NCI-H2029 treated with DMSO at 0.1 percent for 48 hours (cell line): Measurements from ENCODE around the gene RPL22.

Experiments
- DNase-seq: peaks from one replicate; lab custom pipeline; 2025; lab: John Stamatoyannopoulos, UW

Gene RPL22

DNA sequence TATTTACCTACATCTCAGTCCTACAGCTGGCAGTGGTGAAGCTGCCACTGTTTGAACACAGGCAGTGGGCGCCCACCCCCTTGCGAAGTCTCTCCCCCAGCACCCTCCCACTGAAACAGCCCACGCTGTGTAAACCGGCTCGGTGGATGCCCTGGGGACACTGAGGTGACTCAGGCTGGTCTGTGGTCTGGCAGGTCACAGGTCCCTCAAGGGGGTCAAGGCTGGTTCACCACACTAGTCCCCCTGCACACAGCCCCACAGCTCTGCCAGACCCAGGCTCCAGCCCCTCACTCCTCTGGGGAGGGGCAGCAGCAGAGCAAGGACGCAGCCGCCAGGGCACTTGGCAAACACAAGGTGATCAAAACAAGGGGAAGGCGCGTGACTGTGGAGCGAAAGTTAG lies 26.8 kb downstream of the RPL22 start:
- no peak for DNase-seq

DNA sequence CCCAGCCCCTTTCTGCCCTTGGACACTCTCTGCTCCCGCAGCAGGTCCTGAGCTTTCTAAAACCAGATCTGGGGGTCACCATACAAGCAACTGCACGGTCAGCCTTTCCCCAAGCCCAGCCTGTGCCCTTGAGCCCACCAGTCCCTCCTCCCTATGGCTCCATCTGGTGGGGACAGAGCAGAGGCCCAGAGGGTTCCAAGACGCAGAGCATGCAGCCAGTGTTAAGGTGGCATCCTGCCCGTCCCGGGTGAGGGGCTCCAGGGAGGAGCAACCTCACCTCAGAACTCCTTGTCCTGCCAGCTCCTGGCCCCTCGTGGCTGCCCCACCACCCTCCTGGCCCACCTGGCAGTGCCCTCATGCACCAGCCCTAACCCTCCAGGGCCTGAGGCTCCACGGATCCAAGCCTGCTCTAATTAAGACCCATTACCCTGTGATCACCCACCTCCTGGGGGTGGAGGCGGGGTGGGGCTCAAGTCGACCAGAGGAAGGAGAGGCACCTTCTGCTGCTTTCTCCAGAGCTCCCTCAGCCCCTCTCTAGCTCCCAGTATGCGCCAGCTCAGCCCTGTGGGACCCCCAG lies 27.8 kb downstream of the RPL22 start:
- DNase-seq: no peak

DNA sequence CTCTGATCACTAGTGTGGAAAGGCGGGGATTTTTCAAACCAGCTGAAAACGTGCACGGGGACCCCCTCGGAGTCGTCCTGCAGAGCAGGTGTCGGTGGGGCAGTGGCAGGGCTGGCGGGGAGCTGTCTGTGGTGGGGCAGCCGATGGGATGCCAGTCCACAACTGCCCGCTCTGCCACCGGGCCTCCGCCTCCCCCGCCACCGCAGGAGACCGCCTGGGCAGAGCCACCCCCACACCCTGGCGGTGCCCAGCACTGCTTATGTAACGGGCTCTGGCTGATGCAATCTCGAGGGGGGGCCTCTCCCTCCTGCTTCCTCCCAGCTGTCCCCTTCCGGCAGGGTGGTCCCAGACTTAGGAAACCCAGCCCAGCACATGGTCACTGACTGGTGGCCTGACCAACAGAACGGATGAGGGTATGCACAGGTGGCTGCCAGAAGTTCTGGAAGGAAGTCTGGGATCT lies 28.6 kb downstream of the RPL22 start:
- no peak for DNase-seq

DNA sequence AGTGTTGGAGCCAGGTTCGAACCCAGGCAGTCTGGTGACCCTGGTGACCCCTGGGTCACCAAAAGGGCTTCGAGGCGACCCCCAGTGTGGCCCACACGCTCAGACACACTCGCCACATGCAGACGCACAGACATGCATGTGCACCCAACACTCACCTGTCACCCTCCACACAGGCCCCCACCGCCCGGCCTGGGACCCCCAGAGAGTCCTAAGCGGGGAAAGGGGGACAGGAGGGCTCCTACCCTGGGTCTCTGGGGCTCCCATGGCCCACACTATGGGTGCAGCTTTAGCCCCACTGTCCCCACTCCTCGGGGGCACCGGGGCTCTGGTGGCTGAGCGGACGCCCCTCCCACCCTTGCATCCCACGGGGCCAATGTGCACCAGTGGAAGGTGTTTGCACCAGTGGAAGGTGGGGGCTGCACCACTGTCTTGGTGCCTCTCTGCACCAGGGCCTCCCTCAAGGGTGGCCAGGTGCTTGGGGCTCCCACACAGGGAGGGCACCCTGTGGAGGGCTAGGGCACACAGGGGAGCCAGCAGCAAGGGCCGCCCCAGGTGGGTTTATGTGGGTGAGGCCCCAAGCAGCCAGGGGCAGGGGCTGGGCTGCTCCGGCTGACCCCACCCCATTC lies 29.2 kb downstream of the RPL22 start:
- no peak for DNase-seq

DNA sequence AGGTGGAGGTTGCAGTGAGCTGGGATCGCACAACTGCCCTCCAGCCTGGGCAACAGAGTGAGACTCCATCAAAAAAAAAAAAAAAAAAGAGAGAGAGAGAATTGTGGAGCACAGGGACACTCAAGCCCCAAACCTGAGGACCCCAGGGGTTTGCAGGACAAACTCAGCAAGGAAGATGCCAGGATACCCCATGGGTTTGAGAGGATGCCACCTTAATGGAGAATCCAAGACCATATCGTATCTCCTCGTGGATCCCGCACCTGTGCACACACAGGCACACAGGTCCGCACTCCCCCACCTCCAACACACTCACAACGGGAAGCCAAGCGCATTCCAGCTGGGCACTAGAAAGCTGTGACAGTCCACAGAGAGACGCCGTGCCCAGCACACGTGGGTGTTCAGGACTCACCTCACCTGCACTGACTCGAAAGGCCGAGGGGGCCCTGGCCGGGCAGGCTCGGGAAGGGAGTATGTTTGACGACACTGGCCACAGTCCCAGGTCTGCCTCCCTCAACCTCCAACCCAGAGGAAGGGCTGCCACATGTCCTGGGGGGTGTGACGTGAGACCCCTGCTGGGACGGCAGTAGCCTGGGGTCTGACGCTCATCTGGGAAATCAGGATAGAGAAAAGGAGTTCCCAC lies 30.3 kb downstream of the RPL22 start:
- no peak for DNase-seq

DNA sequence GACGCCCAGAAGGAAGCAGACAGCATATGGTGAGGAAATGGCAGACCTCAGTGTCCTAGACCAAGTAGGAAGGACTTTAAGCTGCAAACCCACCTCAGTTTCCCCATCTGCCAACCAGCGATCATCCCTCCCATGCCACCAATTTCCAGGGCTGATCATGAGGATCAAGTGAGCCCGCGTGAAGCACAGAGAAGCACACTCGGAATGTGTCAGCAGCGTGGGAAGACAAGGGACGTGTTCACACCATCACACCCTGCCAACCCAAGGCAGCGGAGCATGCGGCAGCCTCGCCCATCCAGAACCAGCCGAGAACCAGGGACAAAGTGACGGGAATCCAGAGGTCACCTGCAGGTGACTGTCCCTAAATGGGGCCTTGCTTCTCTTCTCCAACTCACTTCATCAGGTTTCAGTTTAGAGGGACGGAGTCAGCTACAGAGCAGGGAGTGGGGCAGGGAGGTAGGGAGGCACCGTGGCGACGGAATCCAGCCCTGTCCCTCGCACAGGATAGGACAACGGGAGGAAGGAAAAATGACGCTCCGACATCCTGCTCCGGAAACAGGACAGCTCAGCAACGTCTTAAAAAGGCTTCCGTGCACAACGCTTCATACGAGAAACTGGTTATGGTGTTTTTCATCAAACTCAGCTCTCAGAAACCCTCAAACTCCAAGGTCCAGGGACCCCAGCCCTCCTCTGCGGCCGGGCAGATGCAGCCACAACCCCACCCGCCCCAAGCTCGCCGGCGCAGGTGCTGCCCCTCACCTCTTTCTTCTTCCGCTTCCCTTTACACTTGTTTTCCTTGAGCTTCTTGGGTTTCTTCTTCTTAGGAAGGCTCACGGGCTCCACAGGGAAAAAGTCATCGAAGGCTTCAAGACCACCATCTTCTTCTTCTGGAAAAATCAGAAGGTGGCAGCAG lies 31.7 kb downstream of the RPL22 start:
- DNase-seq: no peak

DNA sequence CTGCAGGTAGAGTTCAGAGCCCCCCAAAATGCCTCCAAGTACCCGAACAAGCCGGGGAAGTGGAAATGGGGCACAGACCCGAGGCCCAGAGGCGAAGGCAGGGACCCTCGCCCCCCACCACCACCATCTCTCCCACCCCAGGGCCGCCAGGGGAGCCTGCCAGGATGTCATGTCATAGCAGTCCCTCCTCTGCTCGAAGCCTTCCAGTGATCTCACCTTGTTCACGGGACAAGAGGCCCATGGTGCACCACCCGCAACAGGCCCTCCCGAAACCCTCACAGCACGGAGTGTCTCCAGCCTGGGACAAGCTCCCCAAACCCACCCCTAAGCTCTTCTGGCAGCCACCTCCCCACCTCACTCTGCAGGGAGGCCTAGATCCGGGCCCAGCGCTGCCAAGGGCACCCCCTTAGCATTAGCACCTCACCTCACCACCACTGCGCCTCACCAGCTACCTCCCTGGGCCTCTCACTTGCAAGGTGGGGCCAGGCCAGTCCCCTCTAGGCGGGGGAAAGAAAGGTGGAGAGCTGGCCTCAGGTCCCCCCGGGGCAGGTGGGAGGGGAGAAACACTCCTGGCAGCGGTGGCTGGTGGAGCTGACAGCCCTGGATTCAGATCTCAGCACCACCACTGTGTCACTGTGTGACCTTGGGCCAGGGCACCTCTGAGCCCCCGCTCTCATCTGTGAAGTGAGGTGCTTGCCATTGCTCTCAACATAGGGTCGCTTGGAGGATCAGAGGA lies 32.6 kb downstream of the RPL22 start:
- DNase-seq: no peak

DNA sequence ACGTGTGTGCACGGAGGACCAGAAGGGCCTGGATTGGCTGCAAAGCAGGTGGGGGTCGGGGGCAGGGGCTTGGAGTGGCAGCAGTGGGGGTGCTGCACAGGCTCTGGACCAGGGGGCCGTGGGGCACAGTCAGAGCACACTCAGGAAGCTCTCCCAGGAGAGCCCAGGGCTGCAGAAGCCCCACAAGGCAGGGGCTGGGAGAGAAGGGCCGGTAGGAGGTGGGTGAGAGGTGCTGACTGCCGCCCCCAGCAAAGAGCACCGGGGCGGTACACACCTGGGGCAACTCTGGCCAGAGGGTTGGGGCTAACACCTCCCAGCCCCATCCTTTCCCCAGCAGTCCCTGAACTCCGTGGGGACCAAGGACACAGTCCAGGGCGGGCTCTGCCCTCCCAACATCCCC lies 33.2 kb downstream of the RPL22 start:
- no peak for DNase-seq

DNA sequence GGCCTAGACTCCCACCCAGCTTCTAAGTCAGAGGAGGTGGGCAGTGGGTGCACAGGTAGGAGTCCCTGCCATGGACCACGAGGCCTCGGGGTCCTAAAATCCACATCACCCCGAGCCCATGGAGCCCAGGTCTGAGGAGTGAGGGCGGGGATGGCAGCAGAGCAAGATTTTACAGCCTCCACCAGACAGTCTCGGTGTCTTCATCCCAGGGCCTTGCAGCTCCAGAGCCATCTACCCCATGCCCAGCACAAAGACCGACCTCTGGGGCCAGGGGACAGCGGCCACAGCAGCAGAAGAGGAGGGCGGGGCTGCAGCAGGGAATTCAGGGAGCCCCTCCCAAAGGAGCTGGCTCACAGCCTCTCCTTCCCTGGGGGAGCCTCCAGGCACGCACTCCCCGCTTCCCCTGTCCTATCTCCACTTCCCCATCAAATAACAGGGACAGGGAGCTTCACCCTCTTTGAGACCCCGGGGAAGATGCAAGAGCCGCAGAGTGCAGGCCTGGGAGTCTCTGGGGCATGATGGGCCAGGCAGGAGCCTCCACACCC lies 33.9 kb downstream of the RPL22 start:
- DNase-seq: no peak

DNA sequence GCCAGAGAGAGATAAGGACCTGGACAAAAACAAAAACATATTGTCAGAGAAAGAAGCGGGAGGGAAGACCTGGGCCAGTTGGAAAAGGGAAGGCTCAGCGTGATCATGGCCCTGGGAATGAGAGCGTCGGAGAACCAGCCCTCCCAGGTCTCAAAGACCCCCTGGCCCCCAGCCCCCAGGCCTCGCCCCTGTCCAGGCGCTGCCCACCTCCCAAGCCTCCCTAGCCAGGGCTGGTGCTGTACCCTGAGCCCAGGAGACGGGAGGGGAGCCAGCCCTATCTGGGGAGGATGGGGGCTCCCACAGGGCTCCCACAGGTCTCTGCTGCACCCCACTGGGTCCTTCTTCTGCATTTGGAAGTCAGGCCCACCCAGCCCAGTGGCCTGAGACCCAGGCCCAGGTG lies 34.4 kb downstream of the RPL22 start:
- DNase-seq: no peak

DNA sequence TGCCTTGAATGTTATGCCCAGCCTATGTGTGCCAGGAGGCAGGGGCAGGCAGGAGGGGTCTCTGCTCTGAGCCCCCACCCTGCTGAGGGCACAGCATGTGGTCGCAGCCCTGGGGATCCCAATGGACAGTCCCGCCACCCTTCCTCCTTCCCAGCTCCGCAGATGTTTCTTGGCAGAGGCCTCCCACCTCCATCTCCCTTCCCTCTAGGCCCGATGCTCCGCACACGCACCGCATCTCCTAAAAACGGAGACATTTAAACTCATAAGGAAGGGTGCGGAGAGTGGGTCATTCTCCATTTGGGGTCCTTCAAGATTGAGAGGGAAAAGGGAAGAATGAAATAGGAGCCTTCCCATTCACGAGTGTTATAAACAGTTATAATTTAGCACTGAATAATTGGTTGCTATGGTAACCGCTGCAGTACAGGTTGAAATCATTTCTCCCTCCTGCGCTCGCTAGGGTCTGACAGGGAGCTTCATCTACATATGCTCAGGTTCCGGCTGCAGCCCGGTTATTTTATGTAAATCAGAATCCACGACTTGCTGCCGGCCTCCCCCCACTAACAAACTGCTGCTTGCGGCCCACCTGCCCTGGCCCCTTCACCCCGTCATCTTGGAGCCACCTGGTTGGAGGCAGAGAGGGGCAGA lies 35.3 kb downstream of the RPL22 start:
- no peak for DNase-seq

DNA sequence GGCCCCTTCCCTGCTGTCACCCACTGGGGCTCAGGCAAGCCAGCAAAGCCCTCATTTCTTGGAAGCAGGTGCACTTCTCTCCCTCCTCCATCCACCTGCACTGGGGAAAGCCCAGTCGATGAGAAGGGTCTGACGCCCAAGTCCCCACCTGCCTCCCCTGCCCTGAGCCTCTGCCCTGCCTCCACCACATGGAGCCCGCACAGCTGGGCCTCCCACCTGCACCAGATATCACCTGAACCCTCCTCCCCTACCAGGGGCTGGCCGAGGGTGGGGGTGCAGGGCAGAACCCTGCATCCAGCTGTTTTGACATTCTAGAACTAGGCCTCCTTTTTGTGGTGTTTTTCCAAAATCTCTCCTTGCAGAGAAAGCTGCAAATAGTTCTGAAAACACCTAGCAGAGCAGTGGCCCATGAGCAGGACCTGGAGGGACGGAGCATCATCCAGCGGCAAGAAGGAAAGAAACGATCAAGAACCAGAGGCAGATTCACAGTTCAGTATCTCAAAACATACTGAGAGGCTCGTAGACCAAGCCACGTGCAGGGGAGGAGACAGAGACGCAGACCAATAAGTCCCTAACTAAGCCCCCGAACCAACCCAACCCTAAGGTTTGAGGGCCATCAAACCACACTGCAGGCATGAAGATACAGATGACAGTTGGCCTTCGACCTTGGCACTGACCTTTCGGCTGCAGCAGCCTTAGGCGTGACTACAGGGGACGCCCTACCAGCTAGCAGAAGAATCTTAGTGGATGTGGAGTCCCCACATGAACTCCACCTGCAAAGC lies 36.0 kb downstream of the RPL22 start:
- DNase-seq: no peak

DNA sequence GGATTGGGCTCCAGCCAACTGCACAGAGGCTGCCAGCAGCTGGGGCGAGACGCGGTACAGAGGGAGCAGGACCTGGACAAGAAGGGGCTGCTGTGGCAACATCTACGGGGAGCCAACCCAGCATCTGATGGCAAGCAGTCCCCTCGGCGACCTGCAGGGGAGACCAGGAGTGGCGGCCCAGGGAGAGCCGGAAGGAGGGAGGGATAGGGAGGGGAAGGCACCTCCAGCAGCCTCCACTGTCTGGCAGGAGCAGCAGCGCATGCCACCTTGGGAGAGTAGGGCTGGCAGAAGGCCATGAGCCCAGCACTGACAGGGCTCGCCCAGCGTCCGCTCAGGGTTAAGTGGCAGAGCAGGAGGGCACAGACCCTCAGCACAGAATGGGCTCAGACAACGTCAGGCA lies 36.6 kb downstream of the RPL22 start:
- DNase-seq: no peak

DNA sequence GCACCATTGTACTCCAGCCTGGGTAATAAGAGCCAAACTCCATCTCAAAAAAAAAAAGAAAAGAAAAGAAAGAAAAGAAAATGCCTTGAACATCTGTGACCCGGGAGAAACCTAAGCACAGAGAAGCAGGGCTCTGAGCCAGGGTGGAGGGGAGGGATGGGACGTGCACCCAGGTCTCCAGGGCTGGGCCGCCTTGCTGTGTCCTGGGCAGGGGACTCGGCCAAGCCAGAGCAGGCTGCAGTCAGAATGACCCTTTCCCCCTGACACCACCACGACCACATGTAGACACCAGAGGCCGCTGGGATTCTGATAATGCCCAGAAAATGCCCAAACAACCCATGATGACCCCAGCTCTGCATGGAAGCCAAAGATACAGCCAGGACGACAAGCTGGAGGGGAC lies 37.1 kb downstream of the RPL22 start:
- DNase-seq: no peak

DNA sequence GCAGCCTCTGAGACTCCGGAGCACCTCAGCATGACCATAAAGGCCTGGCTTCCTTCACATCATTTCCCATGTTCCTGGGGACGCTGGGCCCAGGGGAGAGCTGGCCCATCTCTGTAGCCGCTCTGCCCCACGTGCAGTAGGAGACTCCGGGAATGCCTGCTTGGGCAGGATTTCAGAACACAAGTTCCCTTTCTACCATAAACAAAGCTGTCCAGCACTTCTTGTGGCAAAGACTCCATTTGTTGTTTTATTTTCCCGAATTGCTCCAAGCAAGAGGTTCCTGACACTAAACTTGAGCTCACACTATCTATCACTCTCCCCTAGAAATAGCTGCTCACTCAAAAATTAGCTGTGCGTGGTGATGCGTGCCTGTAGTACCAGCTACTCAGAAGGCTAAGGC lies 41.2 kb downstream of the RPL22 start:
- DNase-seq: no peak

DNA sequence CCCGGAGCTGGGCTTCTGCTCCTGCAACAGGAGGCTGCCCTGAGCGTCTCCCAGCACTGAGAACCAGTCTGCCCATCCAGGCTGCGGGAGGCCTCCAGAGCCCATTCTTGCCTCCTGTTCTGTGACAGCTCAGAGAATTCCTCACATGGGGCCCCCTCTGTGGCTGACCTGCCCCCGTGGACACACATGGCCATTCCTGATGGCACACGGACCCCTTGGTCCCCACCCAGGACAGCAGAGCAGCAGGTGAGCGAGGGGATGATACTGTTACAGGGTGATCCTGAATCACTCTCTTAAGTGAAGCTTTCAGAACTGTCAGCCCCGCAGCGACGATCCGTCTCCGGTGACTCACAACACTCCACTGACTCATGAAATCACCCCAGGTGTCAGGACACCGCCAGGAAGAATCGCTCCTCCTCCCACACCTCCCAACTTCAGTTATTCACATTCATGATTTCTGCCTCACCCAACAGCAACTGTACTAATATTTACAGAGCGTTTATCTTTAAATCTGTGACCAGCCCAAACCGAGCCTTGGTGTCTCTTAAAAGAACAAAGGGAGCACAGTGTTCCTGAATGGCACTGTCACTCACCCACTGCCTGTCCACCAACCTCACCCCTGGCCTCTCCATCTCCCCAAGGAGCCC lies 41.7 kb downstream of the RPL22 start:
- no peak for DNase-seq

DNA sequence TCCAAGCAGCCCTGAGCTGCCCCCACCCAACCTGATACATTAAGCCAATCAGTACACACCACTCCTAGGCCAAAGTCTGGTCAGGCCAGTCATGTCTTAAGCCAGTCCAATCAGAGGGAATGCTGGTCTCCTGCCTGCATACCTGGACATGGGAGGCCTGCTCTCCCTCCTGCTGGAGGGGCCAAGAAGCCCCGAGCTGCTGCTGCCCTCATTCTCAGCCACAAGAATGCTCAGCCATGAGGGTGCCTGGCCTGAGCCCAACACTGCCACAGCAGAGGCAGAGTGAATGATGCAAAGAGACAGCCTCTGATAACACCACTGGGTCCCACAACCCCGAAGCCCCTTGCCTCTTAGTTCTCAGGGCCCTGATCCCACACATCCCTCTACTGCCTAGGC lies 42.3 kb downstream of the RPL22 start:
- no peak for DNase-seq

DNA sequence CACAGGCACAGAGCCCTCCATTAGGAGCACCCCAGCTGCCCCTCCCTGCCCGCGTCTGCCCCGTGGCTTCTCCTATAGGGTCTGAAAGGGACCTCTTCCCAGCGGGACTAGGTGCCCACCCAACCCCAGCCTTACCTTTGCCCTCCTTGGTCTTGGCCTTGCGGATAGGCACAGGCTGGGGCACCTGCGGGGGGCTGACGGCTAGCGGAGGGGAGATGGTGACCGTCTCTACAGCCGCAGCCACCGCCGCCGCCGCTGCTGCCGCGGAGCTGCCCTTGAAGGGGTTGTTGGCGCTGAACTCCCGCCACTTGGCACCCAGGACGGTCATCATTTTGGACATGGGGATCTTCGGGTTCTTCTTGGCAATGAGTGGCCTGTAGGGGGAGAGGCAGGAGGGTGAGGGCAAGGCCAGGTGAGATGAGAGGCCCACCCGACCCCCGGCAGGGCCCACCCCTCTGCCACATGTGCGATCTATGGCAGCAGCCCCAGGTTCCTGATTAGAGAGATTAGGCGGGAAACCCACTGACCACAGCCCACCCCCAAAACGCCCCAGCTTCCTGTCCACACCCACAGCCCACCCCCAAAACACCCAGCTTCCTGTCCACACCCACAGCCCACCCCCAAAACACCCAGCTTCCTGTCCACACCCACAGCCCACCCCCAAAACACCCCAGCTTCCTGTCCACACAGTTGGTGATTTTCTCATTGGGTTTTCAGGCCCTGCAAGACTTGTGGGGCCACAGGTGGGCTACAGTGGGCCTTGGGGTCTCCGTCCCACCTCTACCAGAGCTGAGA lies 44.7 kb downstream of the RPL22 start:
- no peak for DNase-seq

DNA sequence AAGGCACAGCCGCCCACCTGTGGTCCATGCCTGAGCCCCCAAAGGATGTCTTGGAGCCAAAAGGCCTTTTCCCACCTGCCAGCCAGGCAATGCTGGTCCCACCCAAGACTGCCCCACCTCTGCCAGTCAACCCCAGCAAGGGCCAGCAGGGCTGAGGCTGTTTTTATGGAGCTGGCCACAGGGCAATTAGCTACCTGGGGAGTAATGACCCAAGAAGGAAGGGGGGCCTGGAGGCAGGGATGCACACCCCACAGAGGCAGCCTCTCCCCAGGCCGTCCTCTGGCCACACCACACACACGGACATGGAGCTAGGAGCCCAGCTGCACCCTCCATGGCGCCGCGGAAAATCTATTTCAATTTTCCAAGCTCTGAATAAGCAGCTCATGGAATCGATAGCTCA lies 46.5 kb downstream of the RPL22 start:
- DNase-seq: no peak
